Measurements from ENCODE around the gene BCO2.

BCO2 gene

DNA sequence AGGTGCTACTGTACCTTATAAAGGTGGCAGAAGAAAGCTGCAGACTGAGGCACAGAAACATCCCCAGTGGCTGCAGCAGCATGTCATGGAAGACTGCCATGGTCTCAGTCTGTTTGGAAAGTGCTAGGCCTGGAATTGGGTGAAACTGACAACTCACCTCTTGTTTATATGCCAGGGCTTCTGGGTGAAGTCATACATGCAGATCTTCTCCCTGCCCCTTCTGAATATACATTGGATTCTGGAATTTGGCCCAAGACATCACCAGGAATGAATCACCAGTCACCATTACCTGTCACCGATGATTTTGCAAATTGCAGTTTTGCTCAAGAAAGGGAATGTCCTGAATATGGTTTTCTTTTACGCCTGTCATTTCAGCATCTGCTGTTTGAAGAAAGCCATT lies 85.2 kb downstream of the BCO2 start, which contains the start of gene PLET1:
Gene PLET1, minus strand, starts transcription at position 371 of the 400 bp plus-strand sequence. Its CDS starts 271 bp downstream, at position 100.
- no peak for DNase-seq

DNA sequence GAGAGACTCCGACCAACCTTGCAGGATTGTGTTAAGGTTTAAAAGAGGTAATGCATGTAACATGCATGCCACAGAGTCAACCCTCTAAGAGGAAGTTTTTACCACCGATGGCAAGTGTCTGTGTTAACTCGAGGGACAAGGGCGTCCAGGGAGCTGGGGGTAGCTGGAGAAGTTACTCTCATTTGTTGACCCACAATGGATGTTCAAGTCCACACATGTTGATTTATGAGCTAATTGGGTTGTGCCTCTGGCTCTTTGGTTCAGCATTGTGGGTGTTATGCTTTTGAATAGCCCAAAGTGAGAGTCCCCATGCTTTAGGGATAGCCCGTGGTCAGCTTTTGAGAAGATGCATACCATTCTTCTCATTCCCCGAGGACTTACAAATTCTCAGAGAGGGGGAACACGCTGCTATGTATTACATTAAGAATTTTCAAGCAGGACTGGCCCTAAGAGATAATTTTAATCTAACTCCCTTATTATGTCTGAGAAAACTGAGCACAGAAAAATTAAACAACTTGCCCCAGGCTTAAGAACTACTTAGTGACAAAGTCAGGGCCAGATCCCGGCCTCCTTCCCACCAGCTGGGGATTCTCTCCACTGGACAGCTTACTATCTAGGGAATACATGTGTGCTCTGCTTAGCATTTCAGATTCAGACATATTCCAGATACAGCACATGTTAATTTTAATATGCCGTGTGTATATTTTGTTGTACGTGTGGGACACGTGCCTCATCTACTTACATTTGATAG lies 90.5 kb downstream of the BCO2 start:
- no peak for DNase-seq

DNA sequence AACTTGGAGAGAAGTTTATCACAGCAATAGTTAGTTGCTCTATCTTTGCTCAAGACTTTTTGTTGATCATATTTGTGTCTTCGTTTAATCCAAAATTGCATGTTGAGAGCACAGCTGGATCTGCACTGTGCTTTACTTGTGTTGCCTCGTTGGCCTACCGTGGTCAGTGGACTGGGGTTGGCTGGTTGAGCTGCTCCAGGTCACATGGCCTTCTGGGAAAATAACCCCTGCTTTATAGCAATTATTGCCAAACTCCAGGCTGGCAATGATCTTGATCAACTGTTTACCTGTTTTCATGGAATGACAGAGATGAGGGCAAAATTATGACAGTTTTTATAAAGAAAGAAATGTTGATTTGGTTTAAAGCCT lies 91.1 kb downstream of the BCO2 start:
- no peak for DNase-seq

DNA sequence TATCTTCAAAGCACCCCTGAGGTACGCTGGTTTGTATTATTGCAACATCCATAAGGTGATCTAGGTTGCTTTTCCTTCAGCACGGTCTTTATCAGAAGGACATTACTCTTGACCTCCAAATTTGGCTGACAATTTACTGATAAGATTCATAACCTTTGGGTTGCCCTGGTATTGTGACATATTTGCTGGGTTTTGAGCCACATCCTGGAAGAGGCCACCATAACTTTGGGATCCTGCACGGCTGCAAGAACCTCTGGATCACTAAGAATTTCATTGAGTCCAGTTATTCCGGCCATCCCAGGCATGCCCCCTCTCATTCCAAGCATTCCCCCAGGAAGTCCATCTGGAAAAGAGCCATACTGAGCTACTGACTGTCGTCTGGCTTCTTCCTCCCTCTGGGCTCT lies 91.9 kb downstream of the BCO2 start:
- no peak for DNase-seq

DNA sequence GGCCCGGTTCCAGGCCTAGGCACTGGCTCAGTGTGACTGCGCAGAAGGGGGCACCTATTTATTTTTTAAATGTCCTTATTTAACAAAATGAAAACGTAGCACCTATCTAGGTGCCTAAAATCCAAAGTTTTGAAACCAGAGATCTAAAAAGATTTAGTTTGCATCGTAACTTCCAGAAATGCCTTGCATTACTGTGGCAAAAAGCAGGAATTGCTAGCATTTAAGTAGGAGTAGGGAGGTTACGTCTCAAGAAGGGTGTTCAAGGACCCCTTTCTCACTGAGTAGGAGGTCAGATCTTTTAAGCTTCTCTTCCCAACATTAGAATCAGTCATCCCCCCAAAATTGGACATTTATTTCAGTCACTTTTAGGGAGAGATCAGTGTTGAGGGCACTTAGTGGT lies 93.1 kb downstream of the BCO2 start:
- no peak for DNase-seq

All from NCI-H1417 (cell line).